GF-D8 (cell line): ENCODE measurements around the gene LEKR1.

Experiments used
- DNase-seq: peaks from one replicate; lab custom pipeline; 2025; lab: John Stamatoyannopoulos, UW

LEKR1 gene

GRCh38 chr3:156981005-156981404 is 154.9 kb downstream of the LEKR1 start:
- no peak for DNase-seq

GRCh38 chr3:156983559-156983958 is 157.4 kb downstream of the LEKR1 start:
- DNase-seq = no peak

GRCh38 chr3:156985711-156986110 is 159.6 kb downstream of the LEKR1 start:
- no peak for DNase-seq

- no peak for DNase-seq
Observed at GRCh38 chr3:156987946-156988345, 161.8 kb downstream of the LEKR1 start.

GRCh38 chr3:156997351-156997750 is 171.2 kb downstream of the LEKR1 start:
- DNase-seq = no peak

GRCh38 chr3:157001221-157001957 is 175.2 kb downstream of the LEKR1 start:
- no peak for DNase-seq

- no peak for DNase-seq
Observed at GRCh38 chr3:157021679-157022078, 195.5 kb downstream of the LEKR1 start.

- DNase-seq = no peak
Observed at GRCh38 chr3:157023226-157023625, 197.1 kb downstream of the LEKR1 start.

GRCh38 chr3:157026091-157026490 is 199.9 kb downstream of the LEKR1 start:
- DNase-seq = no peak

GRCh38 chr3:157027861-157028745 is 201.9 kb downstream of the LEKR1 start:
- no peak for DNase-seq

- no peak for DNase-seq
Observed at GRCh38 chr3:157029365-157029790, 203.2 kb downstream of the LEKR1 start.

- DNase-seq = no peak
Observed at GRCh38 chr3:157030712-157031111, 204.6 kb downstream of the LEKR1 start.

GRCh38 chr3:157033001-157033400 is 206.8 kb downstream of the LEKR1 start:
- DNase-seq = no peak

- no peak for DNase-seq
Observed at GRCh38 chr3:157040456-157040855, 214.3 kb downstream of the LEKR1 start.

GRCh38 chr3:157042226-157042625 is 216.1 kb downstream of the LEKR1 start:
- DNase-seq = no peak

- DNase-seq = no peak
Observed at GRCh38 chr3:157043771-157044170, 217.6 kb downstream of the LEKR1 start.

GRCh38 chr3:157045238-157045850 is 219.2 kb downstream of the LEKR1 start:
- no peak for DNase-seq

- DNase-seq = no peak
Observed at GRCh38 chr3:157046520-157046919, 220.4 kb downstream of the LEKR1 start.

GRCh38 chr3:157051055-157051454 is 224.9 kb downstream of the LEKR1 start:
- no peak for DNase-seq

- no peak for DNase-seq
Observed at GRCh38 chr3:157051591-157051990, 225.4 kb downstream of the LEKR1 start.

- DNase-seq = no peak
Observed at GRCh38 chr3:157056035-157056434, 229.9 kb downstream of the LEKR1 start.

- DNase-seq = no peak
Observed at GRCh38 chr3:157058392-157059071, 232.4 kb downstream of the LEKR1 start.
